ENCODE data around the gene CRHBP.

Gene CRHBP

DNA sequence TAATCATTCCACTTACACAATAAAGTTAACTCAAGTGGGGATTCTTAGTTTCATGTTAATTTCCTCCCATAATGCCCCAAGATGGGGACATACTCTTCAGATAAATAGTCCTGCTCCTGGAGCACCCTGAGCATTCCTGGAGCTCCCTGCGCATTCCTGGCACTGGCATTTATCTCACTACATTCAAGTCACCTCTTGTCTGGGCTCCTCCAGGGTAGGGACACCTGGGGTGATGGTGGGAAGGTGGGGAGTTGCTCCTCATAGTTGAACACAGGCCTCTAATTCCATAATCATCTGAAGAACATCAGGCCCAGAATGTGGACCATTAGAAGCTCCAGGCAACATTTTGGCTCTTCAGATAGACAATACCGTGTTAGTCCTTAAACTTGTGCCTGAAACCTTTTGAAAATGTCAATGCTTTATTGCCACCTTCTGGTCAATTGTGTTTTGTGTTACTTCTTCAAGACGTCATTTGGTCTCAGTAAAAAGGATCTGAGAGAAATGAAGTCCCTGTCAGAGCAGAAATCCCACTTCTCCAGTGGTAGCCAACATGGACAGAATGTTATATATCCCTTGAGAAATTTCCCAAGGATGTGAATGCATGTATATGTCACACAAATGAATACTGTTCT lies 63.2 kb downstream of the CRHBP start:
- DNase-seq: peak in 6 of 58 donors; percentile 1 to 57 (median 4)

DNA sequence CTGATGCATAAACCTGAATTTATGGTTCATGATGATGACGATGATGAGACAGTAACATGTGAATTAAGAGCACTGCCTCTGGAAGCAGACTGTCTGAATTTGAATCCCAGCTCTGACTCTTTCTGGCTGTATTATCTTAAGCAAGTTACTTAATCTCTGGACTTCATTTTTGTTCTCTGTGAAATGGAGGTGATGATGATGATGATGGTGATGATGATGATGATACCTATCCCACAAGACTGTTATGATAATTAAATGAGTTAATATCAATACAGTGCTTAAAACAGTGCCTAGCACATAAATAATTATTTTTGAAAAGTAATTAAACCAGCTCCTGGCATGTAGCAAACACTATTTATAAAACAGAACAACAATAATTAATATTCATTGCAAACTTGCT lies 64.1 kb downstream of the CRHBP start:
- no peak for DNase-seq

DNA sequence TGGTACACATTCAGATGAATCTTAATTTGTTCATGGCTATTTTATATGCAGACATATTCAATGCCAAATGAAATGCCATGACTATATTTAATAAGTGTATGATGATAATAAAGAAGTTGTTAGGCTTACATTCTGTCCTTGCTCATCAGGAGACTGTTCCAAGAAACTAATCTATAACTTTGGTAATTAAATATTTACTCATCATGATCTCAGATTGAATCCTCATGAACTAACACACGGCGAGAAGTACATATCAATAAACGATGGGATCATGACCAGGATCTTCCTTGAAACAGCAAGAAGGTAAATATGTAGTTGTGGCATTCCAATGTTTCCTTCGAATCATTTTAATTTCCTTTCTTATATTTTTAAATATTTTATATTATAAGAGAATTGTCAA lies 64.8 kb downstream of the CRHBP start:
- DNase-seq: no peak
